ENCODE results near the gene SEC23IP.
A peak's percentile ranks its signal among the peaks of the same experiment; 100 is the strongest.

The SEC23IP gene

DNA sequence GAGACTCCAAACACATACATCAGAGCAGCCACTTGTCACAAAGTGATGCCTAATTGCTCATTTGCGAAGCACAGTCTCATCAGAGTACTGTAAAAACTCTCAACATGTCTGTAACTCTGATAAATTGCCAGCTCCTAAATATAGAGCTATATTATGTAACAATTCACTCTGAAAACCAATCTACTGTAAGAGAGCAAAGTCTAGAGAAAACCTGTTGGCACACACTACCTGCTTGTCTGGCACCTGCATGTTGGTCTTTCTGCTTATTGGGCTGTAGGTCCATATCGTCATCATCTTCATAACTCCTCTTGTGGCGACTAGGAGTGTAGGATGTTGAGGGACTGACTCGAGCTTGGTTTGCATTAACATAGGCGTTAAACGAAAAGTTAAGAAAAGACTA is 39.7 kb upstream of the SEC23IP start:
- ChIA-PET POLR2A (no interaction called here), CTCF (interaction anchor here (0.9 to 1.6 kb wide), 3 partner anchors 101 to 166 kb away, joined by 3 to 4 read pairs (median 4); no protein-coding TSS in a partner anchor)
- DNase-seq (ENCODE audit: extremely low spot score), result no peak
- no peak for TF ChIP-seq CTCF (IDR thresholded peaks at IDR 0.05; ENCODE audit: control extremely low read depth, extremely low read depth, low read depth, missing control alignments)

- no peak for TF ChIP-seq CTCF (IDR thresholded peaks at IDR 0.05; ENCODE audit: control extremely low read depth, extremely low read depth, low read depth, missing control alignments)
- CTCF ChIA-PET, result interaction anchor here (0.9 kb wide), 1 partner anchor 166 kb away, joined by 4 read pairs; no protein-coding TSS in a partner anchor
- no peak for DNase-seq (ENCODE audit: extremely low spot score)
- POLR2A ChIA-PET, result no interaction called here
Measured at GRCh38 chr10:119853574-119853973, 39.0 kb upstream of the SEC23IP start.

GRCh38 chr10:119858063-119858462 is 34.5 kb upstream of the SEC23IP start:
- CTCF ChIA-PET, result interaction anchor here (0.8 to 9.0 kb wide), 13 partner anchors 9 to 259 kb away, joined by 3 to 145 read pairs (median 6); partner anchors contain the start of gene MCMBP
- POLR2A ChIA-PET, result no interaction called here
- no peak for TF ChIP-seq CTCF (IDR thresholded peaks at IDR 0.05; ENCODE audit: control extremely low read depth, extremely low read depth, low read depth, missing control alignments)
- DNase-seq (ENCODE audit: extremely low spot score), result no peak

- peak; percentile 55 for TF ChIP-seq CTCF (IDR thresholded peaks at IDR 0.05; ENCODE audit: control extremely low read depth, extremely low read depth, low read depth, missing control alignments)
- ChIA-PET CTCF (interaction anchor here (0.6 to 9.0 kb wide), 50 partner anchors 8 to 830 kb away, joined by 3 to 145 read pairs (median 5); partner anchors contain the start of genes INPP5F, MCMBP, NANOS1 and SEC23IP), POLR2A (interaction anchor here (0.6 to 1.1 kb wide), 2 partner anchors 167 to 209 kb away, joined by 3 read pairs; partner anchors contain the start of gene BAG3)
- DNase-seq (ENCODE audit: extremely low spot score), result peak; percentile 29
Measured at GRCh38 chr10:119859420-119860258, 32.9 kb upstream of the SEC23IP start.

DNA sequence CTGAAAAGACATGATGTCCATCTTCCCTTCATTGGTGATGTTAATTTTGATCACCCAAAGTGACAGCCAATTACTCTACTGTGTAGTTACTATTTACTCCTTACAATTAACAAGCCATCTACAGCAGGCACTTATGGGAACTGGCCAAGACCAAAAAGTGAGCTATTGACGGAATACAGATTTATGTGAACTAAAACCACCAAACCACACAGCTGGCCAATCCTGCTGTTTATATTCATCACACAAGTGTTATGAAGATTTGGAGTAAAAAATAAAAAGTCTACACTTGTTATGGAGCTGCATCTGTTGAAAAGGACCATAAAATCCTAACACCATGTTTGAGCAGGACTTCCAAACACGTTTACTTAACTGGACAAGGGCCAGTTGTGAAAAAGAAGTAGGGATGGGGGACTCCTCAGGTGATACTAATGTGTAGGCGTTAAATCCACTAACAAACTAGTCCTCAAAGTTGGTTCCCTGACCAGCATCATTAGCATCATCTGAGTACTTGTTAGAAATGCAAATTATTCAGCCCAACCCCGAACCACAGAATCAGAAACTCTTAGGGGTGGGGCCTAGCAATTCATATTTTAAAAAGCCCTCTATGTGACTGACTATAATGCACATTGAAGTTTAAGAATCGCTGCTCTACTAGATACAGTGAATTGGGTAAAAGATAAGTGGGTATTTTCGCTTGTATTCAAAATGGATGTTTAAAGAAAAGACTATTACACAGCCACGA is 31.5 kb upstream of the SEC23IP start:
- no peak for DNase-seq (ENCODE audit: extremely low spot score)
- no peak for TF ChIP-seq CTCF (IDR thresholded peaks at IDR 0.05; ENCODE audit: control extremely low read depth, extremely low read depth, low read depth, missing control alignments)
- ChIA-PET POLR2A (no interaction called here), CTCF (interaction anchor here (1.1 to 9.0 kb wide), 13 partner anchors 11 to 252 kb away, joined by 3 to 145 read pairs (median 12); partner anchors contain the start of gene MCMBP)

- no peak for DNase-seq (ENCODE audit: extremely low spot score)
- ChIA-PET CTCF (interaction anchor here (0.6 to 9.0 kb wide), 6 partner anchors 8 to 254 kb away, joined by 3 to 145 read pairs (median 38); partner anchors contain the start of gene MCMBP), POLR2A (interaction anchor here (1.2 kb wide), 1 partner anchor 137 kb away, joined by 4 read pairs; the partner anchor contains the start of gene INPP5F)
- no peak for TF ChIP-seq CTCF (IDR thresholded peaks at IDR 0.05; ENCODE audit: control extremely low read depth, extremely low read depth, low read depth, missing control alignments)
Measured at GRCh38 chr10:119862524-119862923, 30.0 kb upstream of the SEC23IP start.
